Esophagus muscularis mucosa (tissue), 4 donors: ENCODE data around the gene EEPD1. TPM values are rescaled to one million over a fixed set of nuclear protein-coding genes. Genes with fewer than 3 reads are reported as not detected.

ENCODE experiments used
- DNase-seq: peaks from one replicate; pipeline ENCODE4 v3.0.0-alpha.2; 2017; ENCODE audit errors: extremely low spot score
- H3K27ac ChIP-seq, 4 donors: fragments of 200-600 bp; sonication (generic); replicated peaks in 1 of 4; 1 replicate in 3 of 4; 2 replicates in 1 of 4; pipeline ENCODE4 v1.5.1; 2016 to 2019; ENCODE audit warnings: mild to moderate bottlenecking in 1 of 4
- H3K27me3 ChIP-seq, 4 donors: fragments of 200-600 bp; sonication (generic); one replicate each; pipeline versions ENCODE4 v1.5.1 to v1.6.0; 2016 to 2019
- H3K36me3 ChIP-seq, 4 donors: fragments of 200-600 bp; sonication (generic); one replicate each; pipeline ENCODE4 v1.5.1; 2016 to 2019
- H3K4me1 ChIP-seq, 4 donors: fragments of 200-600 bp; sonication (generic); one replicate each; pipeline ENCODE4 v1.5.1; 2016 to 2019
- H3K4me3 ChIP-seq, 4 donors: fragments of 200-600 bp; sonication (generic); 1 replicate in 2 of 4; 2 replicates in 2 of 4; pipeline ENCODE4 v1.5.1; 2016 to 2019; ENCODE audit warnings: mild to moderate bottlenecking in 4 of 4, moderate library complexity in 1 of 4
- H3K9me3 ChIP-seq, 4 donors: fragments of 200-600 bp; sonication (generic); 1 replicate in 3 of 4; 2 replicates in 1 of 4; pipeline ENCODE4 v1.5.1; 2016 to 2019
- EP300 ChIP-seq: sonication (generic); formaldehyde crosslinking; IDR thresholded peaks from one replicate; pipeline ENCODE4 v1.6.1; 2017; ENCODE audit warnings: antibody characterized with exemption
- POLR2A ChIP-seq: fragments of 450-650 bp; IDR thresholded peaks from one replicate; pipeline ENCODE4 v1.6.1; 2017; ENCODE audit warnings: antibody characterized with exemption, moderate library complexity, mild to moderate bottlenecking, low read depth
- POLR2AphosphoS5 ChIP-seq, 2 donors: sonication (generic); formaldehyde crosslinking; IDR thresholded peaks; one replicate each; pipeline ENCODE4 v1.6.1; 2017; ENCODE audit warnings: antibody characterized with exemption in 2 of 2
- WGBS: methylation state at CpG from one replicate; pipeline ENCODE4 v1.1.5; 2018; 5-methylcytosine and 5-hydroxymethylcytosine counted together
- intact Hi-C: fragments of 100-400 bp; cut with DNase I; formaldehyde crosslinking; loops from one replicate; pipeline ENCODE4 v1.15.1; 2023
- total RNA-seq, 4 donors: library from RNA; depleted of rRNA; stranded (reverse); fragments of >200 nt; gene quantifications; one replicate each; pipeline versions ENCODE4 v1.1.0 to v1.2.1, GENCODE V29; 2016
- TF ChIP-seq, protein P1 (sequence below), 3 experiments: fragments of 200-600 bp in 2 of 3; fragments of 450-650 bp in 1 of 3; sonication (generic) in 2 of 3; IDR thresholded peaks; one replicate each; pipeline ENCODE4 v1.5.1; 2017 to 2019; ENCODE audit warnings: antibody characterized with exemption in 3 of 3, mild to moderate bottlenecking in 2 of 3, moderate library complexity in 1 of 3

Gene EEPD1
- total RNA-seq, 4 donors from 2014 or later: 18.7 to 27.9 (median 26.6) TPM

DNA sequence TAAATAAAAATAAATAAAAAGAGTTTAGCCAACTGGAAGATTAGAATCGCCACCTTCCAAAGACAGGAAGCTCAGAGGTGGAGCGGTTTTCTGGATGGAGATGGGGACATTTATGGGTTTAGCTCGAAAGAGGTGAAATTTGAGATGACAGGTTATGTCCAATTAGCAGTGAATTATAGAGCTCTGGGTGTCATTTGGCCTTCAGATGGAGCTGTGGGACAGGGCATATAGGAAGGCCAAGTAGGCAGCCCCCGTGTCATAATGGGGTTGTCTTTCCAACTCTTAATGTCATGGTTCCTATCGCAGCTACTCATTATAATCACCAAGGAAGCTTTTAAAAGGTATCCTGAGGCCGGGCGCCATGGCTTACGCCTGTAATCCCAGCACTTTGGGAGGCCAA lies 21.0 kb upstream of the EEPD1 start:
- no peaks in the 10 kb centered on the region for H3K36me3 ChIP-seq
- TF ChIP-seq EP300: no peak
- no peak for TF ChIP-seq POLR2A
- TF ChIP-seq, protein P1, sequence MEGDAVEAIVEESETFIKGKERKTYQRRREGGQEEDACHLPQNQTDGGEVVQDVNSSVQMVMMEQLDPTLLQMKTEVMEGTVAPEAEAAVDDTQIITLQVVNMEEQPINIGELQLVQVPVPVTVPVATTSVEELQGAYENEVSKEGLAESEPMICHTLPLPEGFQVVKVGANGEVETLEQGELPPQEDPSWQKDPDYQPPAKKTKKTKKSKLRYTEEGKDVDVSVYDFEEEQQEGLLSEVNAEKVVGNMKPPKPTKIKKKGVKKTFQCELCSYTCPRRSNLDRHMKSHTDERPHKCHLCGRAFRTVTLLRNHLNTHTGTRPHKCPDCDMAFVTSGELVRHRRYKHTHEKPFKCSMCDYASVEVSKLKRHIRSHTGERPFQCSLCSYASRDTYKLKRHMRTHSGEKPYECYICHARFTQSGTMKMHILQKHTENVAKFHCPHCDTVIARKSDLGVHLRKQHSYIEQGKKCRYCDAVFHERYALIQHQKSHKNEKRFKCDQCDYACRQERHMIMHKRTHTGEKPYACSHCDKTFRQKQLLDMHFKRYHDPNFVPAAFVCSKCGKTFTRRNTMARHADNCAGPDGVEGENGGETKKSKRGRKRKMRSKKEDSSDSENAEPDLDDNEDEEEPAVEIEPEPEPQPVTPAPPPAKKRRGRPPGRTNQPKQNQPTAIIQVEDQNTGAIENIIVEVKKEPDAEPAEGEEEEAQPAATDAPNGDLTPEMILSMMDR (IDR thresholded peaks at IDR 0.05): no peak
- TF ChIP-seq POLR2AphosphoS5 (IDR thresholded peaks at IDR 0.05): no peak
- H3K4me3 ChIP-seq: no peak overlapping the region
- no peak overlapping the region for H3K27ac ChIP-seq
- intact Hi-C loops: no loop called here
- H3K27me3 ChIP-seq: no peaks in the 10 kb centered on the region
- WGBS: 98% methylated on average over 8 of the region's 8 CpGs
- no peaks in the 10 kb centered on the region for H3K9me3 ChIP-seq
- DNase-seq: peak; percentile 55
- H3K4me1 ChIP-seq: peaks cover 25 to 37% (median 35%) of the 10 kb centered on the region in 4 donors

DNA sequence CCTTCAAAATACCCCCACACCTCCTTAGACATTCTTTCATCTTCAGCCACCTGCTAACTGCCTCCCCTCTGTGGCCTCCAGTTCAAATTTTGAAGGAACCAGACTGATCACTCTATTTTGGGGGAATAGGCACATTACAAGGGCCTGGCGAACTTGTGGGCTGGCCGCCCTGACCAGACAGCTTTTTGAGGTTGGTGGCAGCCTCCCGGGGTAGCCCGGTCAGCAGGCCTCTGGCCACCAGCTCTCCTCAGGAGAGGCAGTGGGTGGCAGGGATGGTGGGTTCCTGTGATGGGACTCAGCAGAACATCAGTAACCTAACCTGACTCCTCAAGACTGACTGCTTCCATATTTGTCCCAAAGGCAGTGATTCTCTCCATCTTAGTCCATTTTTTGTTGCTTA lies 17.4 kb upstream of the EEPD1 start:
- intact Hi-C loops: no loop called here
- TF ChIP-seq POLR2A: no peak
- no peak for TF ChIP-seq EP300
- TF ChIP-seq, protein P1 (IDR thresholded peaks at IDR 0.05): no peak
- no peak for TF ChIP-seq POLR2AphosphoS5 (IDR thresholded peaks at IDR 0.05)
- Histone ChIP-seq H3K4me3 (no peak overlapping the region), H3K9me3 (no peaks in the 10 kb centered on the region), H3K4me1 (peaks cover 0 to 6% (median 1%) of the 10 kb centered on the region in 4 donors), H3K27me3 (no peaks in the 10 kb centered on the region), H3K27ac (no peak overlapping the region), H3K36me3 (no peaks in the 10 kb centered on the region)
- 93% methylated on average over 4 of the region's 4 CpGs for WGBS
- DNase-seq: peak; percentile 47

GRCh38 chr7:36137258-36137657 lies 15.8 kb upstream of the EEPD1 start:
- DNase-seq: peak; percentile 42
- intact Hi-C loops: no loop called here
- H3K4me1 ChIP-seq: peaks cover 0 to 6% (median 0%) of the 10 kb centered on the region in 4 donors

GRCh38 chr7:36137754-36138153 lies 15.3 kb upstream of the EEPD1 start:
- H3K9me3 ChIP-seq: no peaks in the 10 kb centered on the region
- no peak overlapping the region for H3K4me3 ChIP-seq
- intact Hi-C loops: no loop called here
- no peak overlapping the region for H3K27ac ChIP-seq
- 92% methylated on average over 2 of the region's 2 CpGs for WGBS
- peaks cover 0 to 6% (median 0%) of the 10 kb centered on the region in 4 donors for H3K4me1 ChIP-seq
- H3K36me3 ChIP-seq: no peaks in the 10 kb centered on the region
- H3K27me3 ChIP-seq: no peaks in the 10 kb centered on the region
- TF ChIP-seq EP300: no peak
- no peak for TF ChIP-seq POLR2A
- no peak for TF ChIP-seq POLR2AphosphoS5 (IDR thresholded peaks at IDR 0.05)
- TF ChIP-seq, protein P1 (IDR thresholded peaks at IDR 0.05): no peak
- peak; percentile 53 for DNase-seq

More at GRCh38 chr7:36137258-36137657, 15.8 kb upstream of the EEPD1 start:
- Histone ChIP-seq H3K36me3 (no peaks in the 10 kb centered on the region), H3K4me3 (no peak overlapping the region), H3K27ac (no peak overlapping the region), H3K27me3 (no peaks in the 10 kb centered on the region), H3K9me3 (no peaks in the 10 kb centered on the region)
- no peak for TF ChIP-seq POLR2AphosphoS5 (IDR thresholded peaks at IDR 0.05)
- no peak for TF ChIP-seq POLR2A
- TF ChIP-seq EP300: no peak
- TF ChIP-seq, protein P1 (IDR thresholded peaks at IDR 0.05): no peak

- intact Hi-C loops: no loop called here
- peak; percentile 29 for DNase-seq
- Histone ChIP-seq H3K27ac (no peak overlapping the region), H3K36me3 (no peaks in the 10 kb centered on the region), H3K4me3 (no peak overlapping the region), H3K9me3 (no peaks in the 10 kb centered on the region), H3K4me1 (peaks cover 0 to 6% (median 0%) of the 10 kb centered on the region in 4 donors), H3K27me3 (no peaks in the 10 kb centered on the region)
- 93% methylated on average over 5 of the region's 5 CpGs for WGBS
- no peak for TF ChIP-seq POLR2AphosphoS5 (IDR thresholded peaks at IDR 0.05)
- TF ChIP-seq EP300: no peak
- no peak for TF ChIP-seq POLR2A
- TF ChIP-seq, protein P1 (IDR thresholded peaks at IDR 0.05): no peak
Measured at GRCh38 chr7:36138209-36138608, 14.8 kb upstream of the EEPD1 start.
